ENCODE measurements around the gene IGFL3.

DNA sequence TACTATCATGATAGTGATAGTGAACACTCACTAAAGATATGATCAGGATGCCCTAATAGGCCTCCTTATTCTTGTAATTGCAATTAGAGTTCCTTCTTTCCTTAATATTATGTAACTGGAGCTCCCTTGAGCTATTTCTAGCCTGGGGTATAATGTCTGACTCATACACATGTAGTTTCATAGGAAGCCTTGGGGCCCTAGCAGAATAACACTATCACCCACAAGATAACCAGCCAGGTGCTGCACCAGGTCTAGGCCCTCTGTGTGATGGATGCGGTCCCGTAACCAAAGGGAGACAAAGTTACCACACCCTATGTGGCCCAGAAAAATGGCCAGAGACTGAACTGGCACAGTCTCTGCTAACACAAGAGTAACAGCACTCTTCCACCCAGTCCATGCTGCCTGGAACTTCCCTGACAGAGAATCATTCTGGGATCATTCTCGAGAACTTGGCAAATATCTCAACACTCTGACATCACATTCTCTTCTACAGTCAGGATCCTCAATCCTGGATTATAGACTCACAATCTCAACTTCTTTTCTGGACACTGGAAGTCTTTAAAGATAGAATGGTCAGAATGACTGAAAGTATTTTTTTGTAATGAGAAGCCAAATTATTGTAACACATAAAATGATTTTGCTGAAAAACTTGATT lies 51.1 kb downstream of the IGFL3 start:
- TF ChIP-seq, protein P1, sequence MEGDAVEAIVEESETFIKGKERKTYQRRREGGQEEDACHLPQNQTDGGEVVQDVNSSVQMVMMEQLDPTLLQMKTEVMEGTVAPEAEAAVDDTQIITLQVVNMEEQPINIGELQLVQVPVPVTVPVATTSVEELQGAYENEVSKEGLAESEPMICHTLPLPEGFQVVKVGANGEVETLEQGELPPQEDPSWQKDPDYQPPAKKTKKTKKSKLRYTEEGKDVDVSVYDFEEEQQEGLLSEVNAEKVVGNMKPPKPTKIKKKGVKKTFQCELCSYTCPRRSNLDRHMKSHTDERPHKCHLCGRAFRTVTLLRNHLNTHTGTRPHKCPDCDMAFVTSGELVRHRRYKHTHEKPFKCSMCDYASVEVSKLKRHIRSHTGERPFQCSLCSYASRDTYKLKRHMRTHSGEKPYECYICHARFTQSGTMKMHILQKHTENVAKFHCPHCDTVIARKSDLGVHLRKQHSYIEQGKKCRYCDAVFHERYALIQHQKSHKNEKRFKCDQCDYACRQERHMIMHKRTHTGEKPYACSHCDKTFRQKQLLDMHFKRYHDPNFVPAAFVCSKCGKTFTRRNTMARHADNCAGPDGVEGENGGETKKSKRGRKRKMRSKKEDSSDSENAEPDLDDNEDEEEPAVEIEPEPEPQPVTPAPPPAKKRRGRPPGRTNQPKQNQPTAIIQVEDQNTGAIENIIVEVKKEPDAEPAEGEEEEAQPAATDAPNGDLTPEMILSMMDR (IDR thresholded peaks at IDR 0.05), result no peak
- no peak for TF ChIP-seq POLR2A (IDR thresholded peaks at IDR 0.05)
